GM12878 (cell line): ENCODE data around the gene SYNGR4. TPM values are rescaled to one million over a fixed set of nuclear protein-coding genes. Genes with fewer than 3 reads are reported as not detected.

ENCODE experiments used
- BACH1 ChIP-seq: fragments of 450-650 bp; IDR thresholded peaks from 2 replicates; pipeline ENCODE4 v1.6.1; 2017; ENCODE audit warnings: mild to moderate bottlenecking, borderline replicate concordance
- CEBPB ChIP-seq, 2 experiments: fragments of 150-350 bp in 1 of 2; IDR thresholded peaks; 2 replicates each; pipeline ENCODE4 v1.6.1; 2012 to 2014; ENCODE audit warnings: low read depth in 2 of 2, low read length in 2 of 2, borderline replicate concordance in 1 of 2, inconsistent platforms in 1 of 2
- CHD4 ChIP-seq: fragments of 200-600 bp; sonication (generic); IDR thresholded peaks from 2 replicates; pipeline ENCODE4 v1.6.1; 2016; ENCODE audit warnings: mild to moderate bottlenecking
- CTCF ChIP-seq, 3 experiments: IDR thresholded peaks in 2 of 3; conservative IDR thresholded peaks in 1 of 3; 2 replicates each; pipeline ENCODE4 v1.5.1; 2011; ENCODE audit warnings: low read depth in 3 of 3, low read length in 3 of 3, mild to moderate bottlenecking in 3 of 3, control low read depth in 2 of 3, moderate library complexity in 2 of 3, inconsistent platforms in 1 of 3, mixed read lengths in 1 of 3; ENCODE audit not compliant: control insufficient read depth in 2 of 3, insufficient read depth in 1 of 3; ENCODE audit errors: extremely low read depth in 1 of 3
- DPF2 ChIP-seq: fragments of 450-650 bp; IDR thresholded peaks from 2 replicates; pipeline ENCODE4 v1.6.1; 2017; ENCODE audit warnings: mild to moderate bottlenecking
- ESRRA ChIP-seq: IDR thresholded peaks from 2 replicates; pipeline ENCODE4 v1.6.1; 2012; ENCODE audit warnings: mild to moderate bottlenecking, low read length, improper control_type of control experiment
- IRF4 ChIP-seq: IDR thresholded peaks from 2 replicates; pipeline ENCODE4 v1.6.1; 2011; ENCODE audit warnings: low read depth, low read length
- JUND ChIP-seq: IDR thresholded peaks from 2 replicates; pipeline ENCODE4 v1.6.1; 2012; ENCODE audit warnings: low read depth, mild to moderate bottlenecking, low read length, improper control_type of control experiment, moderate library complexity
- PAX8 ChIP-seq: fragments of 450-650 bp; IDR thresholded peaks from 2 replicates; pipeline ENCODE4 v1.6.1; 2017; ENCODE audit warnings: mild to moderate bottlenecking, moderate library complexity
- POU2F2 ChIP-seq: IDR thresholded peaks from 3 replicates; pipeline ENCODE4 v1.6.1; 2011; ENCODE audit warnings: low read depth, mild to moderate bottlenecking, low read length, borderline replicate concordance
- RELA ChIP-seq: fragments of 450-650 bp; IDR thresholded peaks from 2 replicates; pipeline ENCODE4 v1.8.0; 2014; ENCODE audit warnings: borderline replicate concordance; ENCODE audit not compliant: partially characterized antibody
- ZBTB33 ChIP-seq: fragments of 450-650 bp; IDR thresholded peaks from 2 replicates; pipeline ENCODE4 v1.6.1; 2017; ENCODE audit warnings: mild to moderate bottlenecking
- ZNF274 ChIP-seq: IDR thresholded peaks from one replicate; pipeline ENCODE4 v1.8.0; 2011; ENCODE audit not compliant: insufficient read length, insufficient read depth
- polyA plus RNA-seq, 11 experiments: library from polyadenylated mRNA; depleted of rRNA in 4 of 11; unstranded in 6 of 11; stranded (reverse) in 5 of 11; fragments of >200 nt; fragmentation: Nextera tagmentation in 4 of 11; fragmentation: Illumina TruSeq in 1 of 11; extraction: Ambion mirVana in 4 of 11; extraction: Trizol in 1 of 11; gene quantifications; 1 replicate in 1 of 11; 2 replicates in 10 of 11; pipeline versions ENCODE4 v1.2.1 to v1.2.3, GENCODE V29; 2011 to 2016; ENCODE audit warnings: inconsistent platforms in 2 of 11, missing spikeins in 2 of 11, low read depth in 1 of 11
- total RNA-seq, 4 experiments: library from RNA; depleted of rRNA in 3 of 4; stranded (reverse); fragments of >200 nt in 3 of 4; fragmentation: Illumina TruSeq in 1 of 4; extraction: Trizol in 1 of 4; gene quantifications; 2 replicates each; pipeline versions ENCODE4 v1.2.1 to v1.2.3, GENCODE V29; 2013 to 2021
- TF ChIP-seq, protein P1 (sequence below): fragments of 450-650 bp; formaldehyde crosslinking; IDR thresholded peaks from 2 replicates; pipeline ENCODE4 v1.5.0; 2022; ENCODE audit warnings: mild to moderate bottlenecking, missing genetic modification characterization
- TF ChIP-seq, protein P2 (sequence below): fragments of 150-350 bp; IDR thresholded peaks from 2 replicates; pipeline ENCODE4 v1.6.1; 2016; ENCODE audit warnings: low read depth, low read length

Gene SYNGR4
- total and polyA plus RNA-seq, 10 of the 15 experiments (the other 5 are each of a cell fraction or from before 2014, with no cell fraction given), result 0.08 to 0.72 (median 0.17) TPM; not detected in 6

DNA sequence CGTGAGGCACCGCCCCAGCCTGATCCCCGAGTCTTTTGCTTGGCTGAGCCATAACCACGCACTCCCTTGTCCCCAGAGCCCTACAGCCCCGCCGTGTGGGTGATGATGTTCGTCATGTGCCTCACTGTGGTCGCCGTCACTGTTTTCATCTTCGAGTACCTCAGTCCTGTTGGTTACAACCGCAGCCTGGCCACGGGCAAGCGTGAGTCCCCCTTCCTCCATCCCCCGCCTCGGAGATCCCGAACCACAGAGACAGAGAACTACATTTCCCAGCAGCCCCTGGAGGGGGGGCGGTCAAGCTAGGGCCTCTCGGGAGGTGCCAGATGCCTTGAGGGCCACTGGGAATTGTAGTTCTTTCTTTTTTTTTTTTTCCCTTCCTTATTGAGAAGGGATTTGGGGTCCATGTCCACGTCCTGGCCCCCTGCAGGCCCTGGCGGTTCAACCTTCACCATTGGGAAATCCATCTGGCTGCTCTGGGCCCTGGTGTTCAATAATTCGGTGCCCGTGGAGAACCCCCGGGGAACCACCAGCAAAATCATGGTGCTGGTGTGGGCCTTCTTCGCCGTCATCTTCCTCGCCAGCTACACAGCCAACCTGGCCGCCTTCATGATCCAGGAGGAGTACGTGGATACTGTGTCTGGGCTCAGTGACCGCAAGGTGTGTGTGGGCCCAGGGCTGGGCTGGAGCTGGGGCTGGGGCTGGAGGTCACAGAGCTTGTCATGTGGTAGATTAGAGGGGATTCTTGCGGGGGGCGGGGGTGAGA is 55.2 kb downstream of the SYNGR4 start (continued):
- TF ChIP-seq, protein P1, sequence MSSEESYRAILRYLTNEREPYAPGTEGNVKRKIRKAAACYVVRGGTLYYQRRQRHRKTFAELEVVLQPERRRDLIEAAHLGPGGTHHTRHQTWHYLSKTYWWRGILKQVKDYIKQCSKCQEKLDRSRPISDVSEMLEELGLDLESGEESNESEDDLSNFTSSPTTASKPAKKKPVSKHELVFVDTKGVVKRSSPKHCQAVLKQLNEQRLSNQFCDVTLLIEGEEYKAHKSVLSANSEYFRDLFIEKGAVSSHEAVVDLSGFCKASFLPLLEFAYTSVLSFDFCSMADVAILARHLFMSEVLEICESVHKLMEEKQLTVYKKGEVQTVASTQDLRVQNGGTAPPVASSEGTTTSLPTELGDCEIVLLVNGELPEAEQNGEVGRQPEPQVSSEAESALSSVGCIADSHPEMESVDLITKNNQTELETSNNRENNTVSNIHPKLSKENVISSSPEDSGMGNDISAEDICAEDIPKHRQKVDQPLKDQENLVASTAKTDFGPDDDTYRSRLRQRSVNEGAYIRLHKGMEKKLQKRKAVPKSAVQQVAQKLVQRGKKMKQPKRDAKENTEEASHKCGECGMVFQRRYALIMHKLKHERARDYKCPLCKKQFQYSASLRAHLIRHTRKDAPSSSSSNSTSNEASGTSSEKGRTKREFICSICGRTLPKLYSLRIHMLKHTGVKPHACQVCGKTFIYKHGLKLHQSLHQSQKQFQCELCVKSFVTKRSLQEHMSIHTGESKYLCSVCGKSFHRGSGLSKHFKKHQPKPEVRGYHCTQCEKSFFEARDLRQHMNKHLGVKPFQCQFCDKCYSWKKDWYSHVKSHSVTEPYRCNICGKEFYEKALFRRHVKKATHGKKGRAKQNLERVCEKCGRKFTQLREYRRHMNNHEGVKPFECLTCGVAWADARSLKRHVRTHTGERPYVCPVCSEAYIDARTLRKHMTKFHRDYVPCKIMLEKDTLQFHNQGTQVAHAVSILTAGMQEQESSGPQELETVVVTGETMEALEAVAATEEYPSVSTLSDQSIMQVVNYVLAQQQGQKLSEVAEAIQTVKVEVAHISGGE, result no peak
- TF ChIP-seq CHD4 (no peak), CEBPB (IDR thresholded peaks at IDR 0.05; ENCODE audit: borderline replicate concordance in 1 of 2, low read depth in 2 of 2, low read length in 2 of 2) (no peak), POU2F2 (peak; percentile 25; the same call in 1 of the 3 replicates), DPF2 (peak; percentile 51; the same call in 1 of the 2 replicates), ESRRA (no peak), RELA (no peak), IRF4 (no peak), ZBTB33 (no peak), BACH1 (peak; percentile 48; the same call in 1 of the 2 replicates), ZNF274 (no peak), PAX8 (no peak), CTCF (IDR thresholded peaks at IDR 0.05 in 2 of 3, conservative IDR thresholded peaks at IDR 0.05 in 1 of 3; ENCODE audit: control insufficient read depth in 2 of 3, extremely low read depth in 1 of 3, insufficient read depth in 1 of 3, low read depth in 3 of 3, low read length in 3 of 3) (no peak), JUND (no peak)
- TF ChIP-seq, protein P2, sequence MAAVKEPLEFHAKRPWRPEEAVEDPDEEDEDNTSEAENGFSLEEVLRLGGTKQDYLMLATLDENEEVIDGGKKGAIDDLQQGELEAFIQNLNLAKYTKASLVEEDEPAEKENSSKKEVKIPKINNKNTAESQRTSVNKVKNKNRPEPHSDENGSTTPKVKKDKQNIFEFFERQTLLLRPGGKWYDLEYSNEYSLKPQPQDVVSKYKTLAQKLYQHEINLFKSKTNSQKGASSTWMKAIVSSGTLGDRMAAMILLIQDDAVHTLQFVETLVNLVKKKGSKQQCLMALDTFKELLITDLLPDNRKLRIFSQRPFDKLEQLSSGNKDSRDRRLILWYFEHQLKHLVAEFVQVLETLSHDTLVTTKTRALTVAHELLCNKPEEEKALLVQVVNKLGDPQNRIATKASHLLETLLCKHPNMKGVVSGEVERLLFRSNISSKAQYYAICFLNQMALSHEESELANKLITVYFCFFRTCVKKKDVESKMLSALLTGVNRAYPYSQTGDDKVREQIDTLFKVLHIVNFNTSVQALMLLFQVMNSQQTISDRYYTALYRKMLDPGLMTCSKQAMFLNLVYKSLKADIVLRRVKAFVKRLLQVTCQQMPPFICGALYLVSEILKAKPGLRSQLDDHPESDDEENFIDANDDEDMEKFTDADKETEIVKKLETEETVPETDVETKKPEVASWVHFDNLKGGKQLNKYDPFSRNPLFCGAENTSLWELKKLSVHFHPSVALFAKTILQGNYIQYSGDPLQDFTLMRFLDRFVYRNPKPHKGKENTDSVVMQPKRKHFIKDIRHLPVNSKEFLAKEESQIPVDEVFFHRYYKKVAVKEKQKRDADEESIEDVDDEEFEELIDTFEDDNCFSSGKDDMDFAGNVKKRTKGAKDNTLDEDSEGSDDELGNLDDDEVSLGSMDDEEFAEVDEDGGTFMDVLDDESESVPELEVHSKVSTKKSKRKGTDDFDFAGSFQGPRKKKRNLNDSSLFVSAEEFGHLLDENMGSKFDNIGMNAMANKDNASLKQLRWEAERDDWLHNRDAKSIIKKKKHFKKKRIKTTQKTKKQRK, result no peak
